CD4-positive, CD25-positive, alpha-beta regulatory T cell (primary cell): ENCODE measurements around the gene PGAP3. TPM values are rescaled to one million over a fixed set of nuclear protein-coding genes. Genes with fewer than 3 reads are reported as not detected.

Experiments used
- ATAC-seq, 2 donors: fragments of 150-1000 bp; cut with Tn5 transposase; one replicate each; pipeline ENCODE4 v1.10.0; 2021; ENCODE audit warnings: low read depth in 2 of 2, moderate number of reproducible peaks in 2 of 2, moderate library complexity in 1 of 2
- DNase-seq, 3 donors: peaks; one replicate each; pipeline versions ENCODE4 v3.0.0 to v3.0.0-alpha.2; 2012 to 2022; ENCODE audit warnings: mixed read lengths in 1 of 3
- H3K27ac ChIP-seq: one replicate; pipeline ENCODE4 v1.7.0; 2013; ENCODE audit warnings: mild to moderate bottlenecking, low read length; ENCODE audit not compliant: insufficient read depth, poor library complexity, severe bottlenecking
- H3K27me3 ChIP-seq: one replicate; pipeline ENCODE4 v1.7.0; 2013; ENCODE audit warnings: low read length; ENCODE audit not compliant: control insufficient read depth, insufficient read depth
- H3K36me3 ChIP-seq: one replicate; pipeline ENCODE4 v1.7.0; 2013; ENCODE audit warnings: mild to moderate bottlenecking, low read length, moderate library complexity; ENCODE audit not compliant: control insufficient read depth, insufficient read depth
- H3K4me1 ChIP-seq: 2 replicates; pipeline ENCODE4 v1.7.0; 2013; ENCODE audit warnings: mild to moderate bottlenecking, low read length; ENCODE audit not compliant: insufficient read depth, control insufficient read depth, poor library complexity, severe bottlenecking
- H3K4me3 ChIP-seq: one replicate; pipeline ENCODE4 v1.7.0; 2013; ENCODE audit warnings: low read depth, mild to moderate bottlenecking, low read length, moderate library complexity
- H3K9me3 ChIP-seq, 2 experiments: 1 replicate in 1 of 2; 2 replicates in 1 of 2; pipeline ENCODE4 v1.7.0; 2013; ENCODE audit warnings: low read length in 2 of 2, mild to moderate bottlenecking in 1 of 2, moderate library complexity in 1 of 2; ENCODE audit not compliant: control insufficient read depth in 2 of 2
- H3K27ac Mint-ChIP-seq, 3 donors: one replicate each; pipeline ENCODE4 v1.8.0; 2020 to 2022; ENCODE audit warnings: mild to moderate bottlenecking in 3 of 3, mixed read lengths in 3 of 3, moderate library complexity in 2 of 3
- H3K27me3 Mint-ChIP-seq: one replicate; pipeline ENCODE4 v1.8.0; 2022; ENCODE audit warnings: mild to moderate bottlenecking, mixed read lengths
- H3K36me3 Mint-ChIP-seq: one replicate; pipeline ENCODE4 v1.8.0; 2020; ENCODE audit warnings: mixed read lengths
- H3K4me1 Mint-ChIP-seq, 4 donors: one replicate each; pipeline ENCODE4 v1.8.0; 2020 to 2022; ENCODE audit warnings: mixed read lengths in 4 of 4, mild to moderate bottlenecking in 1 of 4
- H3K4me3 Mint-ChIP-seq, 4 donors: one replicate each; pipeline ENCODE4 v1.8.0; 2020 to 2022; ENCODE audit warnings: mild to moderate bottlenecking in 4 of 4, mixed read lengths in 4 of 4, moderate library complexity in 3 of 4
- H3K9me3 Mint-ChIP-seq, 7 donors: one replicate each; pipeline ENCODE4 v1.8.0; 2020 to 2022; ENCODE audit warnings: mixed read lengths in 7 of 7, mild to moderate bottlenecking in 3 of 7, moderate library complexity in 2 of 7
- polyA plus RNA-seq, 4 donors: library from polyadenylated mRNA; unstranded; fragments of 300-500 nt; fragmentation: Illumina TruSeq; gene quantifications; one replicate each; pipeline ENCODE4 v1.2.3, GENCODE V29; 2021
- total RNA-seq: library from RNA; stranded (reverse); gene quantifications from one replicate; pipeline ENCODE4 v1.2.3, GENCODE V29; 2022

Gene PGAP3
- total and polyA plus RNA-seq, 5 donors from 2014 or later = 15.2 to 28.0 (median 19.7) TPM

GRCh38 chr17:39638317-39638716 is 49.5 kb downstream of the PGAP3 start:
- Histone ChIP-seq H3K9me3 (no peaks in the 10 kb centered on the region), H3K36me3 (peaks cover 2% of the 10 kb centered on the region), H3K4me1 (peaks cover 62% of the 10 kb centered on the region), H3K27ac (no peak overlapping the region), H3K4me3 (peak overlapping the region; percentile 96), H3K27me3 (no peaks in the 10 kb centered on the region)
- peak overlapping the region; percentile 65 to 92 (median 90) for H3K27ac Mint-ChIP-seq
- H3K4me1 Mint-ChIP-seq = peaks cover 11 to 71% (median 48%) of the 10 kb centered on the region in 4 donors
- ATAC-seq = no peak
- H3K9me3 Mint-ChIP-seq = no peaks in the 10 kb centered on the region
- peaks cover 6% of the 10 kb centered on the region for H3K36me3 Mint-ChIP-seq
- peaks cover 4% of the 10 kb centered on the region for H3K27me3 Mint-ChIP-seq
- no peak for DNase-seq
- peak overlapping the region; percentile 92 to 96 (median 94) for H3K4me3 Mint-ChIP-seq

GRCh38 chr17:39636927-39637736 is 50.7 kb downstream of the PGAP3 start, which contains the start of gene STARD3:
STARD3 (plus strand) TSS chr17:39637144; CDS start chr17:39653532, 16,388 bp downstream.
- Histone ChIP-seq H3K27me3 (no peaks in the 10 kb centered on the region), H3K9me3 (no peaks in the 10 kb centered on the region), H3K36me3 (peaks cover 2% of the 10 kb centered on the region), H3K27ac (peak within 1 kb of the TSS; percentile 89), H3K4me1 (peaks cover 62% of the 10 kb centered on the region), H3K4me3 (peak within 1 kb of the TSS; percentile 96)
- peak; percentile 85 to 94 (median 86) for DNase-seq
- peak within 1 kb of the TSS; percentile 65 to 92 (median 90) for H3K27ac Mint-ChIP-seq
- H3K36me3 Mint-ChIP-seq = no peaks in the 10 kb centered on the region
- H3K9me3 Mint-ChIP-seq = no peaks in the 10 kb centered on the region
- peaks cover 8% of the 10 kb centered on the region for H3K27me3 Mint-ChIP-seq
- ATAC-seq = peak; percentile 88 to 91
- peak within 1 kb of the TSS; percentile 92 to 96 (median 94) for H3K4me3 Mint-ChIP-seq
- H3K4me1 Mint-ChIP-seq = peaks cover 11 to 60% (median 41%) of the 10 kb centered on the region in 4 donors

- Histone ChIP-seq H3K36me3 (peaks cover 2% of the 10 kb centered on the region), H3K9me3 (no peaks in the 10 kb centered on the region), H3K27me3 (no peaks in the 10 kb centered on the region), H3K4me3 (peak overlapping the region; percentile 73), H3K4me1 (peaks cover 62% of the 10 kb centered on the region), H3K27ac (peak overlapping the region; percentile 89)
- H3K27ac Mint-ChIP-seq = peak overlapping the region; percentile 63 to 90 (median 83)
- H3K36me3 Mint-ChIP-seq = no peaks in the 10 kb centered on the region
- no peaks in the 10 kb centered on the region for H3K9me3 Mint-ChIP-seq
- DNase-seq = no peak
- H3K27me3 Mint-ChIP-seq = peaks cover 9% of the 10 kb centered on the region
- no peak for ATAC-seq
- peak overlapping the region; percentile 92 to 96 (median 94) for H3K4me3 Mint-ChIP-seq
- H3K4me1 Mint-ChIP-seq = peaks cover 11 to 57% (median 37%) of the 10 kb centered on the region in 4 donors
Measured at GRCh38 chr17:39636587-39636926, 51.3 kb downstream of the PGAP3 start.

GRCh38 chr17:39635614-39636176 is 52.2 kb downstream of the PGAP3 start:
- H3K27ac Mint-ChIP-seq = peak overlapping the region; percentile 60 to 90 (median 83)
- H3K4me1 Mint-ChIP-seq = peaks cover 11 to 53% (median 30%) of the 10 kb centered on the region in 4 donors
- DNase-seq (no peak), ATAC-seq (no peak)
- H3K36me3 ChIP-seq = peaks cover 1% of the 10 kb centered on the region
- H3K27me3 Mint-ChIP-seq = peaks cover 17% of the 10 kb centered on the region
- H3K4me3 ChIP-seq = no peak overlapping the region
- peaks cover 57% of the 10 kb centered on the region for H3K4me1 ChIP-seq
- no peaks in the 10 kb centered on the region for H3K9me3 ChIP-seq
- H3K36me3 Mint-ChIP-seq = no peaks in the 10 kb centered on the region
- peaks cover 0 to 1% (median 0%) of the 10 kb centered on the region in 7 donors for H3K9me3 Mint-ChIP-seq
- H3K27me3 ChIP-seq = no peaks in the 10 kb centered on the region
- peak overlapping the region; percentile 92 to 96 (median 94) for H3K4me3 Mint-ChIP-seq
- H3K27ac ChIP-seq = no peak overlapping the region

- Mint-ChIP-seq H3K27me3 (peaks cover 26% of the 10 kb centered on the region), H3K9me3 (peaks cover 0 to 1% (median 0%) of the 10 kb centered on the region in 7 donors), H3K4me1 (peaks cover 11 to 43% (median 24%) of the 10 kb centered on the region in 4 donors), H3K27ac (peak overlapping the region in 1 of 3 donors; percentile 38), H3K4me3 (peak overlapping the region; percentile 13 to 80 (median 41)), H3K36me3 (no peaks in the 10 kb centered on the region)
- no peak overlapping the region for H3K27ac ChIP-seq
- H3K4me3 ChIP-seq = no peak overlapping the region
- peaks cover 45% of the 10 kb centered on the region for H3K4me1 ChIP-seq
- no peaks in the 10 kb centered on the region for H3K36me3 ChIP-seq
- ATAC-seq (no peak), DNase-seq (peak in 2 of 3 donors; percentile 46 to 51)
- no peaks in the 10 kb centered on the region for H3K9me3 ChIP-seq
- H3K27me3 ChIP-seq = no peaks in the 10 kb centered on the region
Measured at GRCh38 chr17:39634384-39634871, 53.4 kb downstream of the PGAP3 start.

GRCh38 chr17:39633570-39634183 is 54.2 kb downstream of the PGAP3 start:
- peaks cover 0 to 1% (median 0%) of the 10 kb centered on the region in 7 donors for H3K9me3 Mint-ChIP-seq
- no peak for DNase-seq

GRCh38 chr17:39632153-39632941 is 55.5 kb downstream of the PGAP3 start:
- Mint-ChIP-seq H3K27me3 (peaks cover 38% of the 10 kb centered on the region), H3K9me3 (peaks cover 0 to 1% (median 0%) of the 10 kb centered on the region in 7 donors), H3K4me1 (peaks cover 0 to 23% (median 9%) of the 10 kb centered on the region in 4 donors), H3K36me3 (no peaks in the 10 kb centered on the region), H3K4me3 (no peak overlapping the region), H3K27ac (no peak overlapping the region)
- Histone ChIP-seq H3K36me3 (no peaks in the 10 kb centered on the region), H3K4me1 (peaks cover 24% of the 10 kb centered on the region), H3K27ac (no peak overlapping the region), H3K4me3 (no peak overlapping the region), H3K27me3 (peaks cover 6% of the 10 kb centered on the region), H3K9me3 (no peaks in the 10 kb centered on the region)
- no peak for DNase-seq
- no peak for ATAC-seq

More at GRCh38 chr17:39633570-39634183, 54.2 kb downstream of the PGAP3 start:
- Histone ChIP-seq H3K27ac (no peak overlapping the region), H3K9me3 (no peaks in the 10 kb centered on the region), H3K4me1 (peaks cover 37% of the 10 kb centered on the region), H3K36me3 (no peaks in the 10 kb centered on the region), H3K4me3 (no peak overlapping the region), H3K27me3 (peaks cover 1% of the 10 kb centered on the region)
- H3K4me3 Mint-ChIP-seq = no peak overlapping the region
- H3K27ac Mint-ChIP-seq = no peak overlapping the region
- peaks cover 30% of the 10 kb centered on the region for H3K27me3 Mint-ChIP-seq
- peaks cover 10 to 36% (median 19%) of the 10 kb centered on the region in 4 donors for H3K4me1 Mint-ChIP-seq
- no peak for ATAC-seq
- H3K36me3 Mint-ChIP-seq = no peaks in the 10 kb centered on the region
